Measurements from ENCODE around the gene AK5. TPM values are rescaled to one million over a fixed set of nuclear protein-coding genes. Genes with fewer than 3 reads are reported as not detected.

Gene AK5
- total and polyA plus RNA-seq, 2 of the 13 experiments (the other 11 are each of a cell fraction or from before 2014, with no cell fraction given): not detected

GRCh38 chr1:77316006-77316405 is 34.2 kb downstream of the AK5 start:
- BruUV-seq (replicated peaks): no TSS peak
- WGBS (ENCODE audit: low lambda C conversion rate): 0% methylated on average over 1 of the region's 1 CpG
- in situ Hi-C loops (cut with HindIII; ENCODE audit: extremely low pct_ligation_motif_present, low pct_unique_long_range_greater_than_20kb): no loop called here

More at GRCh38 chr1:77316006-77316405, 34.2 kb downstream of the AK5 start:
- no peak for ATAC-seq
- no peak overlapping the region for H3K4me2 ChIP-seq (ENCODE audit: low read depth, low read length)
- no peaks in the 10 kb centered on the region for H4K20me1 ChIP-seq (ENCODE audit: insufficient read depth, low read length)
- no peaks in the 10 kb centered on the region for H3K36me3 ChIP-seq (replicated peaks in 1 of 2; ENCODE audit: control insufficient read depth in 1 of 2, insufficient read depth in 2 of 2, low read length in 2 of 2)
- ChIA-PET CTCF (ENCODE audit: low intra/inter-chr PET ratio, low total read pairs) (no interaction called here), POLR2A (no interaction called here)
- H3K9me3 ChIP-seq (ENCODE audit: low read length): no peaks in the 10 kb centered on the region
- TF ChIP-seq ZMYM4 (CRISPR knock-in tag; IDR thresholded peaks at IDR 0.05) (no peak), ZNF350 (CRISPR knock-in tag; IDR thresholded peaks at IDR 0.05; ENCODE audit: borderline replicate concordance, low read depth) (no peak), ZNF282 (IDR thresholded peaks at IDR 0.05; ENCODE audit: partially characterized antibody) (no peak), MTA1 (CRISPR knock-in tag; IDR thresholded peaks at IDR 0.05; ENCODE audit: borderline replicate concordance) (no peak), ZBTB34 (CRISPR knock-in tag; IDR thresholded peaks at IDR 0.05) (no peak), GTF2F1 (IDR thresholded peaks at IDR 0.05; ENCODE audit: low read length) (no peak), NR3C1 (CRISPR knock-in tag; IDR thresholded peaks at IDR 0.05) (no peak), ZBTB38 (CRISPR knock-in tag; IDR thresholded peaks at IDR 0.05) (no peak), ZNF441 (CRISPR knock-in tag; IDR thresholded peaks at IDR 0.05; ENCODE audit: borderline replicate concordance) (no peak), PPARG (CRISPR knock-in tag; conservative IDR thresholded peaks at IDR 0.05) (no peak), ZNF260 (CRISPR knock-in tag; IDR thresholded peaks at IDR 0.05; ENCODE audit: borderline replicate concordance, low read depth) (no peak), ZKSCAN5 (CRISPR knock-in tag; IDR thresholded peaks at IDR 0.05) (no peak), ZFP1 (CRISPR knock-in tag; IDR thresholded peaks at IDR 0.05) (no peak), KAT2B (IDR thresholded peaks at IDR 0.05; ENCODE audit: borderline replicate concordance, low read depth, low read length) (no peak)
- TF ChIP-seq, protein P1, sequence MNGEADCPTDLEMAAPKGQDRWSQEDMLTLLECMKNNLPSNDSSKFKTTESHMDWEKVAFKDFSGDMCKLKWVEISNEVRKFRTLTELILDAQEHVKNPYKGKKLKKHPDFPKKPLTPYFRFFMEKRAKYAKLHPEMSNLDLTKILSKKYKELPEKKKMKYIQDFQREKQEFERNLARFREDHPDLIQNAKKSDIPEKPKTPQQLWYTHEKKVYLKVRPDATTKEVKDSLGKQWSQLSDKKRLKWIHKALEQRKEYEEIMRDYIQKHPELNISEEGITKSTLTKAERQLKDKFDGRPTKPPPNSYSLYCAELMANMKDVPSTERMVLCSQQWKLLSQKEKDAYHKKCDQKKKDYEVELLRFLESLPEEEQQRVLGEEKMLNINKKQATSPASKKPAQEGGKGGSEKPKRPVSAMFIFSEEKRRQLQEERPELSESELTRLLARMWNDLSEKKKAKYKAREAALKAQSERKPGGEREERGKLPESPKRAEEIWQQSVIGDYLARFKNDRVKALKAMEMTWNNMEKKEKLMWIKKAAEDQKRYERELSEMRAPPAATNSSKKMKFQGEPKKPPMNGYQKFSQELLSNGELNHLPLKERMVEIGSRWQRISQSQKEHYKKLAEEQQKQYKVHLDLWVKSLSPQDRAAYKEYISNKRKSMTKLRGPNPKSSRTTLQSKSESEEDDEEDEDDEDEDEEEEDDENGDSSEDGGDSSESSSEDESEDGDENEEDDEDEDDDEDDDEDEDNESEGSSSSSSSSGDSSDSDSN (CRISPR knock-in tag; IDR thresholded peaks at IDR 0.05): no peak
- TF ChIP-seq, protein P2, sequence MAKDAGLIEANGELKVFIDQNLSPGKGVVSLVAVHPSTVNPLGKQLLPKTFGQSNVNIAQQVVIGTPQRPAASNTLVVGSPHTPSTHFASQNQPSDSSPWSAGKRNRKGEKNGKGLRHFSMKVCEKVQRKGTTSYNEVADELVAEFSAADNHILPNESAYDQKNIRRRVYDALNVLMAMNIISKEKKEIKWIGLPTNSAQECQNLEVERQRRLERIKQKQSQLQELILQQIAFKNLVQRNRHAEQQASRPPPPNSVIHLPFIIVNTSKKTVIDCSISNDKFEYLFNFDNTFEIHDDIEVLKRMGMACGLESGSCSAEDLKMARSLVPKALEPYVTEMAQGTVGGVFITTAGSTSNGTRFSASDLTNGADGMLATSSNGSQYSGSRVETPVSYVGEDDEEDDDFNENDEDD (CRISPR knock-in tag; IDR thresholded peaks at IDR 0.05; ENCODE audit: borderline replicate concordance): no peak
- no peaks in the 10 kb centered on the region for H3K4me1 ChIP-seq (ENCODE audit: insufficient read depth, low read length)
- H3K79me2 ChIP-seq (ENCODE audit: insufficient read depth, low read length): no peaks in the 10 kb centered on the region
- no peak for FAIRE-seq
- no peak overlapping the region for H3K27ac ChIP-seq (ENCODE audit: extremely low read length, insufficient read depth, low read length)
- no peak overlapping the region for H2AFZ ChIP-seq (ENCODE audit: low read length)
- DNase-seq (ENCODE audit: low spot score): no peak
- H3K9ac ChIP-seq (ENCODE audit: insufficient read depth, low read depth, low read length): no peak overlapping the region
- H3K4me3 ChIP-seq (replicated peaks in 1 of 3; ENCODE audit: insufficient read depth in 1 of 3, low read depth in 2 of 3, low read length in 3 of 3): no peak overlapping the region
- intact Hi-C loops (cut with micrococcal nuclease; ENCODE audit: unreplicated experiment): loop anchor here (10.0 kb wide), 1 partner anchor 101 kb away; the partner anchor contains the start of gene PIGK
- no peaks in the 10 kb centered on the region; a peak in 2 of 5 replicates for H3K27me3 ChIP-seq (ENCODE audit: control insufficient read depth in 1 of 2, insufficient read depth in 2 of 2, low read length in 2 of 2)
